Lung (tissue), 12 donors: Measurements from ENCODE around the gene COL4A2. TPM values are rescaled to one million over a fixed set of nuclear protein-coding genes. Genes with fewer than 3 reads are reported as not detected.
A peak's percentile ranks its signal among the peaks of the same experiment; 100 is the strongest.
"Not testable (repeated sequence)": the region's sequence is repeated elsewhere in the genome, so short reads cannot be mapped to it uniquely, and the experiment has no call there.

Source experiments
- ATAC-seq: fragments of 200-7000 bp; cut with Tn5 transposase; one replicate; pipeline ENCODE4 v1.9.1; 2020; ENCODE audit warnings: moderate number of reproducible peaks; ENCODE audit not compliant: insufficient read depth, low FRiP score
- DNase-seq, 3 donors: peaks; one replicate each; pipeline ENCODE4 v3.0.0-alpha.2; 2013 to 2017
- H3K27ac ChIP-seq, 2 donors: one replicate each; pipeline ENCODE4 v1.5.1; 2013; ENCODE audit warnings: mild to moderate bottlenecking in 2 of 2, moderate library complexity in 2 of 2, control low read depth in 1 of 2, inconsistent platforms in 1 of 2, low read depth in 1 of 2, low read length in 1 of 2
- H3K27me3 ChIP-seq, 3 donors: one replicate each; pipeline ENCODE4 v1.5.1; 2013; ENCODE audit warnings: low read length in 2 of 3; ENCODE audit not compliant: control insufficient read depth in 3 of 3, insufficient read depth in 3 of 3
- H3K36me3 ChIP-seq, 4 donors: one replicate each; pipeline ENCODE4 v1.5.1; 2013; ENCODE audit warnings: low read length in 4 of 4, mild to moderate bottlenecking in 1 of 4, moderate library complexity in 1 of 4; ENCODE audit not compliant: control insufficient read depth in 4 of 4, insufficient read depth in 4 of 4
- H3K4me1 ChIP-seq, 5 donors: one replicate each; pipeline ENCODE4 v1.5.1; 2013; ENCODE audit warnings: low read length in 5 of 5, mild to moderate bottlenecking in 2 of 5, moderate library complexity in 1 of 5; ENCODE audit not compliant: control insufficient read depth in 5 of 5, insufficient read depth in 5 of 5
- H3K4me3 ChIP-seq: one replicate; pipeline ENCODE4 v1.5.1; 2013; ENCODE audit warnings: mild to moderate bottlenecking, control low read depth, moderate library complexity
- H3K9ac ChIP-seq, 2 donors: one replicate each; pipeline ENCODE4 v1.5.1; 2013; ENCODE audit warnings: low read length in 2 of 2, control low read depth in 1 of 2; ENCODE audit not compliant: insufficient read depth in 1 of 2
- H3K9me3 ChIP-seq, 4 donors: one replicate each; pipeline ENCODE4 v1.5.1; 2013; ENCODE audit warnings: low read length in 3 of 4, mild to moderate bottlenecking in 1 of 4, moderate library complexity in 1 of 4; ENCODE audit not compliant: control insufficient read depth in 4 of 4, insufficient read depth in 3 of 4
- WGBS, 2 donors: extraction: QIAGEN DNeasy Blood & Tissue Kit; methylation state at CpG; one replicate each; pipeline ENCODE4 v1.1.7; 2013; 5-methylcytosine and 5-hydroxymethylcytosine counted together
- polyA plus RNA-seq, 2 donors: library from polyadenylated mRNA; stranded (reverse); fragments of 200-250 nt; gene quantifications; one replicate each; pipeline ENCODE4 v1.2.1, GENCODE V29; 2013
- total RNA-seq, 2 donors: library from RNA; depleted of rRNA in 1 of 2; stranded (reverse); fragments of >200 nt in 1 of 2; gene quantifications; one replicate each; pipeline ENCODE4 v1.2.1, GENCODE V29; 2014 to 2021
- TF ChIP-seq, protein P1 (sequence below): IDR thresholded peaks from 2 replicates; pipeline ENCODE4 v1.5.1; 2012; ENCODE audit warnings: mild to moderate bottlenecking; ENCODE audit errors: control extremely low read depth, extremely low read depth
- donor health status: control.
- donor health status: control.
- donor health status: Bipolar disorder and iron deficiency.
- donor health status: healthy.
- donor health status: DM: yes; HTN: yes; CAD: no.

The COL4A2 gene
- total and polyA plus RNA-seq, 4 donors, result 169 to 627 (median 339) TPM

DNA sequence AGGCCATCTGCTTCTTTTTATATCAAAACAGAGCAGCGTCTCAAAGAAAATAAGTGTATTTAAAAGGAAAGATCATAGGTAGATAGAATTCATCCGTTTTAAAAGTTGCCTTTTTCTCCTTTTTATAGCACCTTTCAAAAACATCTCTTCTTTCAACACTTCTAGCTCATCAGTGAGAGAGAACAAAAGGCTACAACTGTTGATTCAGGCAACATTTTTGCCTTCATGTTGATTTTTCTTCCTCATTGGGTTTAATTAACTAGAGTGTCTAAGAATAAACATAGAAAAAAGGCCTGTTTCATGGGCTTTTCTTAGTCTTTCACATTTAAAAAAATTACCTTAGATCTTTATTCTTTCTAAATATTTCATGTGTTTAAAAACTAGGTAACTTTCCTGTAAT is 13.6 kb downstream of the COL4A2 start:
- Histone ChIP-seq H3K9ac (no peak overlapping the region), H3K9me3 (peaks cover 0 to 2% (median 0%) of the 10 kb centered on the region in 4 donors), H3K4me3 (no peak overlapping the region), H3K27ac (no peak overlapping the region), H3K4me1 (peaks cover 19 to 44% (median 29%) of the 10 kb centered on the region in 5 donors), H3K36me3 (peaks cover 0 to 6% (median 5%) of the 10 kb centered on the region in 4 donors), H3K27me3 (peaks cover 0 to 4% (median 0%) of the 10 kb centered on the region in 3 donors)
- 58% methylated on average over 2 of the region's 2 CpGs for WGBS, 2 donors
- no peak for DNase-seq
- TF ChIP-seq, protein P1, sequence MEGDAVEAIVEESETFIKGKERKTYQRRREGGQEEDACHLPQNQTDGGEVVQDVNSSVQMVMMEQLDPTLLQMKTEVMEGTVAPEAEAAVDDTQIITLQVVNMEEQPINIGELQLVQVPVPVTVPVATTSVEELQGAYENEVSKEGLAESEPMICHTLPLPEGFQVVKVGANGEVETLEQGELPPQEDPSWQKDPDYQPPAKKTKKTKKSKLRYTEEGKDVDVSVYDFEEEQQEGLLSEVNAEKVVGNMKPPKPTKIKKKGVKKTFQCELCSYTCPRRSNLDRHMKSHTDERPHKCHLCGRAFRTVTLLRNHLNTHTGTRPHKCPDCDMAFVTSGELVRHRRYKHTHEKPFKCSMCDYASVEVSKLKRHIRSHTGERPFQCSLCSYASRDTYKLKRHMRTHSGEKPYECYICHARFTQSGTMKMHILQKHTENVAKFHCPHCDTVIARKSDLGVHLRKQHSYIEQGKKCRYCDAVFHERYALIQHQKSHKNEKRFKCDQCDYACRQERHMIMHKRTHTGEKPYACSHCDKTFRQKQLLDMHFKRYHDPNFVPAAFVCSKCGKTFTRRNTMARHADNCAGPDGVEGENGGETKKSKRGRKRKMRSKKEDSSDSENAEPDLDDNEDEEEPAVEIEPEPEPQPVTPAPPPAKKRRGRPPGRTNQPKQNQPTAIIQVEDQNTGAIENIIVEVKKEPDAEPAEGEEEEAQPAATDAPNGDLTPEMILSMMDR, result no peak
- no peak for ATAC-seq

DNA sequence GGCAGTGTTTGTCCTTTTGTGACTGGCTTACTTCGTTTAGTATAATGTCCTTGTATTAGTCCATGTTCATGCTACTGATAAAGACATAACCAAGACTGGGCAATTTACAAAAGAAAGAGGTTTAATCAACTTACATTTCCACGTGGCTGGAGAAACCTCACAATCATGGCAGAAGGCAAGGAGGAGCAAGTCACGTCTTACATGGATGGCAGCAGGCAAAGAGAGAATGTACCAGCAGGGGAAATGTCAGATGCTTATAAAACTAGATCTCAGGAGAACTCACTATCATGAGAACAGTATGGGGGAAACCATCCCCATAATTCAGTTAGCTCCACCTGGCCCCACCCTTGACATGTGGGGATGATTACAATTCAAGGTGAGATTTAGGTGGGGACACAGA is 14.5 kb downstream of the COL4A2 start:
- not testable (repeated sequence) for H3K36me3 ChIP-seq, H3K9ac ChIP-seq, DNase-seq, H3K9me3 ChIP-seq, H3K27ac ChIP-seq, H3K27me3 ChIP-seq, ATAC-seq, H3K4me3 ChIP-seq
- WGBS, 2 donors, result 75 to 82% methylated on average over 3 of the region's 3 CpGs
- peaks cover 21 to 44% (median 33%) of the 10 kb centered on the region in 5 donors for H3K4me1 ChIP-seq

DNA sequence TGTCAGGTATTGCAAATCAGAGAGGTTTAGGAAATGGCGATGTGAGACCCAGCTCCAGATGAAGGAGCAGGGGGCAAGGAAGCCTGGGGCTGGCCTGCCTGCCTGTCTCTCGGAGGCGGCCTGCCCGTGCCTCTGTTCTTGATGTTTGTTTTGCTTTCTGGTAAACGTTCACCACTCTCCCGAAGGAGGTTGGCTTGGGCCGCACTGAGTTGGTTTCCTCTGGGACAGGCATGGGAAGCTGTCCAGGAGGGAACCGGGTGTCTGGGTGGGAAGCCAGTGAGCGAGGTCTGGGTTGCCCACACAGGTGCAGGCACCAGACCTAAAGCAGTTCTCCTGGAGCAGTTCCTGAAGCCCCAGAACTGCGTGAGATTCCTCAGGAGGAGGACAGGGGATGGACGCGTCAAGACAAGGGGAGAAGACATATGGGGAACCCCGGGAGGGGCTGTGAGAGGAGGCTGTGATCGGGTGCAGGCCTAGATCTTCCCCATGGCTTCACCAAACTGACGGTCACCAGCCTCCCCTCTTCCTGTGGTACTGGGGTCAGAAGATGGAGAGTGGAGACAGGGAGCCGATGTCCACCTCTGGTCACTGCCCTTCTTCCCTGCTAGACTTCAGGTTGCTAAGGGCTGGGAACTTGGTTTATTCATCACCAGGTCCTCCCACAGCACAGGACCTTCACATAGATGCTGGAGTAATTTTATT is 15.2 kb downstream of the COL4A2 start:
- Histone ChIP-seq H3K27me3 (no peaks in the 10 kb centered on the region), H3K36me3 (peaks cover 0 to under 1% (median 0%) of the 10 kb centered on the region in 4 donors), H3K27ac (peak overlapping the region in 1 of 2 donors; percentile 0), H3K4me1 (peaks cover 23 to 42% (median 36%) of the 10 kb centered on the region in 5 donors), H3K9me3 (no peaks in the 10 kb centered on the region), H3K9ac (no peak overlapping the region), H3K4me3 (no peak overlapping the region)
- 68 to 70% methylated on average over 16 of the region's 16 CpGs for WGBS, 2 donors
- ATAC-seq (no peak), DNase-seq (no peak)
- TF ChIP-seq, protein P1, result no peak

DNA sequence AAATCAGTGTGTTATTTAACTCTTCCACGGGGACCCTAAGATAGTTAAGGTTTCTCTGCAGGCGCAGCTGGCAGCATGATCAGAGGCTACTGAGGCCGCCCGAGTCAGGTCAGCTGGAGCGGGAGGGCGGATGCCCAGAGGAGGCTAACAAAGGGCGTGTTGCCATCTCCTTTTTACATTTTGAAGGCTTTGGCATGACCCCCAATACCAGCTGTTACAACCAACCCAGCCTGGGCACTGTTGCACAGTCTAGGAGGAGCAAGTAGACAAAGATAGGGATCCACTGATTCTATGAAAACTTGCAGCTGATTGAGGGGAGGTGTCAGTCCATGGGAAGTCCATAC is 15.7 kb downstream of the COL4A2 start:
- no peaks in the 10 kb centered on the region for H3K27me3 ChIP-seq
- no peak overlapping the region for H3K4me3 ChIP-seq
- no peak overlapping the region for H3K27ac ChIP-seq
- H3K9me3 ChIP-seq, result no peaks in the 10 kb centered on the region
- no peaks in the 10 kb centered on the region for H3K36me3 ChIP-seq
- TF ChIP-seq, protein P1, result no peak
- no peak overlapping the region for H3K9ac ChIP-seq
- H3K4me1 ChIP-seq, result peaks cover 21 to 46% (median 37%) of the 10 kb centered on the region in 5 donors
- ATAC-seq (no peak), DNase-seq (no peak)
- WGBS, 2 donors, result 75 to 93% methylated on average over 7 of the region's 7 CpGs
